Heart left ventricle (tissue), 13 donors: Measurements from ENCODE around the gene COL23A1.

ENCODE experiments used
- POLR2A ChIP-seq, 2 donors: fragments of 450-650 bp; IDR thresholded peaks; one replicate each; pipeline ENCODE4 v1.6.1; 2017; ENCODE audit warnings: antibody characterized with exemption in 2 of 2, mild to moderate bottlenecking in 2 of 2, moderate library complexity in 2 of 2
- TF ChIP-seq, protein P1 (sequence below), 12 donors: fragments of 200-600 bp; sonication (generic) in 4 of 12; IDR thresholded peaks; one replicate each; pipeline versions ENCODE4 v1.5.0 to v1.8.0; 2018 to 2022; ENCODE audit warnings: antibody characterized with exemption in 12 of 12, mild to moderate bottlenecking in 5 of 12
- donor health status: ischemic (EF 13 %, LVEDD 7.1; RV severe dilation, severe dysfunction).
- donor health status: DM: no; HTN: yes; CAD: no.
- donor health status: DM: no; HTN: no; CAD: no.
- donor health status: ischemic (EF 25% LVEDD 6.9; RV normal size, moderate dysfunction).
- donor health status: ischemic (EF 25% LVEDD 5.7; RV mildly dilated, moderate dysfunction).
- donor health status: ischemic (EF 35%, LVEDD 5.7; RV mildly dilated, moderate dysfunction).
- donor health status: nonischemic (EF 11% LVEDD 7.7; RV severe dilation, severe dysfunction).
- donor health status: DM: yes; HTN: yes; CAD: no.
- donor health status: PGD.
- donor health status: ischemic (EF 29% LVEDD 5.4; RV normal size, mild dysfunction).
- donor health status: nonischemic (EF 23%, LVEDD 6.1; RV moderate dilation, normal function).

DNA sequence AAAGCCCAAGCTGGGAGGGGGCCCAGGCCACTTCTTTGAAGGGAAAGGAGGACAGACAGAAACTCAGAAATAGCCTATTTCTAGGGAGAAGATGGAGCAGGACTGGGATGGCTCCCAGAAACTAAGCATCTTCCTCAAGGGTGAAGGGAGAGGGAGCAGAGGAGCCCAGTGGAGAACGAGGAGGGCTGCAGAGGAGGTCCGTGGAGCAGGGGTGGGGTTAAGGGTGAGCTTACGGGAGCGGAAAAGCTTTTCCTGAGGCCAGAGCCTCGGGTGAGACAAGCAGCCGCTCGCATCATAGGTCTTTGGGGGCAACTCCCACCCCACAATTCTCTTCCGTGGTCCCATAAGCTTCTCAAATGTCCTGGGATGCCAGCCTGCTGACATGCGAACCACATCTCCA is 230.5 kb downstream of the COL23A1 start:
- TF ChIP-seq, protein P1, sequence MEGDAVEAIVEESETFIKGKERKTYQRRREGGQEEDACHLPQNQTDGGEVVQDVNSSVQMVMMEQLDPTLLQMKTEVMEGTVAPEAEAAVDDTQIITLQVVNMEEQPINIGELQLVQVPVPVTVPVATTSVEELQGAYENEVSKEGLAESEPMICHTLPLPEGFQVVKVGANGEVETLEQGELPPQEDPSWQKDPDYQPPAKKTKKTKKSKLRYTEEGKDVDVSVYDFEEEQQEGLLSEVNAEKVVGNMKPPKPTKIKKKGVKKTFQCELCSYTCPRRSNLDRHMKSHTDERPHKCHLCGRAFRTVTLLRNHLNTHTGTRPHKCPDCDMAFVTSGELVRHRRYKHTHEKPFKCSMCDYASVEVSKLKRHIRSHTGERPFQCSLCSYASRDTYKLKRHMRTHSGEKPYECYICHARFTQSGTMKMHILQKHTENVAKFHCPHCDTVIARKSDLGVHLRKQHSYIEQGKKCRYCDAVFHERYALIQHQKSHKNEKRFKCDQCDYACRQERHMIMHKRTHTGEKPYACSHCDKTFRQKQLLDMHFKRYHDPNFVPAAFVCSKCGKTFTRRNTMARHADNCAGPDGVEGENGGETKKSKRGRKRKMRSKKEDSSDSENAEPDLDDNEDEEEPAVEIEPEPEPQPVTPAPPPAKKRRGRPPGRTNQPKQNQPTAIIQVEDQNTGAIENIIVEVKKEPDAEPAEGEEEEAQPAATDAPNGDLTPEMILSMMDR (IDR thresholded peaks at IDR 0.05): no peak
- no peak for TF ChIP-seq POLR2A (IDR thresholded peaks at IDR 0.05)
